Tibial artery (tissue), 4 donors: ENCODE results near the gene KRTAP10-7.
A peak's percentile ranks its signal among the peaks of the same experiment; 100 is the strongest.
"Not testable (repeated sequence)": the region's sequence is repeated elsewhere in the genome, so short reads cannot be mapped to it uniquely, and the experiment has no call there.

Experiments used
- DNase-seq, 2 donors: peaks; one replicate each; pipeline ENCODE4 v3.0.0-alpha.2; 2019
- H3K27ac ChIP-seq, 2 donors: fragments of 200-600 bp; sonication (generic) in 1 of 2; 1 replicate in 1 of 2; 2 replicates in 1 of 2; pipeline ENCODE4 v1.5.1; 2018 to 2019; ENCODE audit warnings: mild to moderate bottlenecking in 1 of 2
- H3K27me3 ChIP-seq, 2 donors: fragments of 200-600 bp; sonication (generic) in 1 of 2; one replicate each; pipeline versions ENCODE4 v1.5.1 to v1.6.0; 2016 to 2019
- H3K36me3 ChIP-seq, 3 donors: fragments of 200-600 bp; sonication (generic) in 2 of 3; one replicate each; pipeline ENCODE4 v1.5.1; 2016 to 2019; ENCODE audit warnings: mild to moderate bottlenecking in 2 of 3
- H3K4me1 ChIP-seq, 4 donors: fragments of 200-600 bp; sonication (generic) in 2 of 4; 1 replicate in 3 of 4; 2 replicates in 1 of 4; pipeline ENCODE4 v1.5.1; 2016 to 2019
- H3K4me3 ChIP-seq, 2 donors: fragments of 200-600 bp; sonication (generic) in 1 of 2; 1 replicate in 1 of 2; 2 replicates in 1 of 2; pipeline ENCODE4 v1.5.1; 2018 to 2019; ENCODE audit warnings: mild to moderate bottlenecking in 2 of 2
- H3K9me3 ChIP-seq, 3 donors: fragments of 200-600 bp; sonication (generic) in 1 of 3; one replicate each; pipeline ENCODE4 v1.5.1; 2016 to 2019
- CTCF ChIP-seq, 2 experiments: fragments of 200-600 bp in 1 of 2; fragments of 450-650 bp in 1 of 2; IDR thresholded peaks; one replicate each; pipeline ENCODE4 v1.5.1; 2017 to 2019; ENCODE audit warnings: antibody characterized with exemption in 2 of 2, mild to moderate bottlenecking in 1 of 2, moderate library complexity in 1 of 2
- intact Hi-C: fragments of 100-400 bp; cut with DNase I; formaldehyde crosslinking; loops from one replicate; pipeline ENCODE4 v1.15.0; 2023; ENCODE audit warnings: low total_unique reads

The KRTAP10-7 gene

DNA sequence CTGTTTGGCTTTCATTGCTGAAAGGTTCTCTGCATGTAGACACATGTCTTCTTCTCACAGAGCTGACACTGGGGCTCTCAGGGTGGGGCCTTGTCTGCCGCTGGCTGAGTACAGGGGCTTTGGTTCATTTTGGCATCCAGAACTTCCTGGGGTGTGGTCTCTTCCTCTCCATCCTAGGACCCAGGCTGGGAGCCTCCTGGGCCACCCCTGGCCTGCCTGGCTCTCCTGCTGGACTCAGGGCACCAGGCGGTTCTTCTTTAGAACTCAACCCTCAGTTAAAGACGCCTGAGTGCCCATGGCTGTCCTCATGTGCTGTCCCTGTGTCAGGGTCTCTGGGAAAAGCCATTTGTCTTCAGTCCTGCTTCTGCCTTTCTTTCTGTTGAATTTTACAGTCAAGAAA, 14.5 kb upstream of the KRTAP10-7 start:
- Histone ChIP-seq H3K9me3 (peaks cover 0 to 16% (median 15%) of the 10 kb centered on the region in 3 donors), H3K4me3 (no peak overlapping the region), H3K27me3 (peaks cover 0 to 37% of the 10 kb centered on the region in 2 donors), H3K4me1 (no peaks in the 10 kb centered on the region), H3K36me3 (no peaks in the 10 kb centered on the region), H3K27ac (no peak overlapping the region)
- intact Hi-C loops, result no loop called here
- DNase-seq, result no peak
- TF ChIP-seq CTCF (IDR thresholded peaks at IDR 0.05), result no peak

DNA sequence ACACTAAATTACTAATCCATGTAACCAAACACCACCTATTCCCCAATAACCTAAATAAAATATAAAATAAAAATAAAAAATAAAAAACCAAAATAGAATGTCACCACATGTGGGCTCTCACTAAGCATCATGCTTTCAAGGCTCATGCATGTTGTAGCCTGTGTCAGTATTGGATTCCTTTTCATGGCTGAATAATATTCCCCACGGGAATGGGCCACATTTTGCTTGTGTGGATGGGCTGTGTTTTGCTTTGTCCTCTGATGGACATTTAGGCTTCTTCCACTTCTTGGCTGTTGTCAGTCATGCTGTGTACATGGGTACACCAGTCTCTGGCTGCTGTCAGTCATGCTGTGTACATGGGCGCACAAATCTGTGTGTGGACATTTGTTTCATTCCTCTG, 11.3 kb upstream of the KRTAP10-7 start:
- no peak for DNase-seq
- H3K4me3 ChIP-seq, result no peak overlapping the region
- no peak overlapping the region for H3K27ac ChIP-seq
- H3K36me3 ChIP-seq, result no peaks in the 10 kb centered on the region
- intact Hi-C loops, result no loop called here
- H3K27me3 ChIP-seq, result peaks cover 0 to 52% of the 10 kb centered on the region in 2 donors
- no peak for TF ChIP-seq CTCF (IDR thresholded peaks at IDR 0.05)
- no peaks in the 10 kb centered on the region for H3K4me1 ChIP-seq
- H3K9me3 ChIP-seq, result no peaks in the 10 kb centered on the region

- no peak overlapping the region for H3K4me3 ChIP-seq
- H3K27me3 ChIP-seq, result peaks cover 0 to 49% of the 10 kb centered on the region in 2 donors
- H3K36me3 ChIP-seq, result no peaks in the 10 kb centered on the region
- no peak for TF ChIP-seq CTCF (IDR thresholded peaks at IDR 0.05)
- intact Hi-C loops, result no loop called here
- H3K9me3 ChIP-seq, result no peaks in the 10 kb centered on the region
- peak in 1 of 2 donors; percentile 56 for DNase-seq
- no peak overlapping the region for H3K27ac ChIP-seq
- no peaks in the 10 kb centered on the region for H3K4me1 ChIP-seq
These were observed 10.7 kb upstream of the KRTAP10-7 start for GRCh38 chr21:44589586-44590305.

GRCh38 chr21:44590311-44590721, 10.1 kb upstream of the KRTAP10-7 start:
- Histone ChIP-seq H3K4me3 (no peak overlapping the region), H3K9me3 (no peaks in the 10 kb centered on the region), H3K4me1 (no peaks in the 10 kb centered on the region), H3K36me3 (no peaks in the 10 kb centered on the region), H3K27me3 (peaks cover 0 to 48% of the 10 kb centered on the region in 2 donors), H3K27ac (no peak overlapping the region)
- DNase-seq, result no peak
- intact Hi-C loops, result no loop called here
- TF ChIP-seq CTCF (IDR thresholded peaks at IDR 0.05), result no peak

DNA sequence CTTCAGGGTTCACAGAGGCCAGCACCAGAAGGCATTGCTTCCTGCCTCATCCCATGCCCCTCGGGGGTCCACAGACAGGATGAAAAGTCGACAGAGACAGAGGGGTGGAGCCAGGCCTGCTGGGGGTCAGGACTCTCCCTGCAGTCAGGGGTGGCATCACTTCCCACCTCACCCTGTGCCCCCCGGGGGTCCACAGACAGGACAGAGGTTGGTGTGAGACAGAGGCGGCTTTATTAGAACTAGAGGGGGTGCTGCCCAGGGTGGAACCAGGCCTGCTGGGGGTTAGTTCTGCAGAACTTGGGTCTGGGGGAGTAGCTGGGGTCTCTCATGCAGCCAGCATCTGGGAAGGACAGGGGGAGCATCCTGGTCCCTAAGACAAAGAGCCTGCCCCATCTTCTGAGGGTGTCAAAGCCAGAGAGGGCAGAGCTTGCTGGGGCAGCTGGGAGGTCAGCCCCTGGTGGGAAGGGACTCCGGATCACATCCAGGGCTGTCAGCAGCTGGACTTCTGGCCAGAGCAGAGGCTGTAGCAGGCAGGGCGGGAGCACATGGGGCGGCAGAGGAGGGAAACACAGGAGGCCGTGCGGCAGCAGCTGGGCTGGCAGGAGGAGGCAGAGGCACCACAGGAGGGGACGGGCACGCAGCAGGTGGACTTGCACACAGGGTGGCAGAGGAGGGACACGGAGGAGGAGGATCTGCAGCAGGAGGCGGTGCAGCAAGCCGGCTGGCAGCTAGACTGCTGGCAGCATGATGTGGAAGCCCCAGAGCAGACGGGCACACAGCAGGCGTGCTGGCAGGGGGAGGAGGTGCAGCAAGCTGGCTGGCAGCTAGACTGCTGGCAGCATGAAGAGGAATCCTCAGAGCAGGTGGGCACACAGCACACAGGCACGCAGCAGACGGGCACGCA, 9.2 kb upstream of the KRTAP10-7 start:
- DNase-seq, result peak in 1 of 2 donors; percentile 44

GRCh38 chr21:44591801-44592130, 8.6 kb upstream of the KRTAP10-7 start:
- H3K4me3 ChIP-seq, H3K27ac ChIP-seq, H3K9me3 ChIP-seq, H3K36me3 ChIP-seq, DNase-seq, H3K4me1 ChIP-seq, intact Hi-C loops: not testable (repeated sequence)
- H3K27me3 ChIP-seq, result peaks cover 0 to 36% of the 10 kb centered on the region in 2 donors

More for the DNA sequence above, 9.2 kb upstream of the KRTAP10-7 start:
- H3K9me3 ChIP-seq, H3K36me3 ChIP-seq, H3K27ac ChIP-seq, H3K4me1 ChIP-seq, H3K4me3 ChIP-seq, intact Hi-C loops: not testable (repeated sequence)
- peaks cover 0 to 40% of the 10 kb centered on the region in 2 donors for H3K27me3 ChIP-seq
